NOMO-1 treated with dmso at 0.1 percent for 144 hours (cell line): ENCODE measurements around the gene SLC25A23.
A peak's percentile ranks its signal among the peaks of the same experiment; 100 is the strongest.
"Not testable (repeated sequence)": the region's sequence is repeated elsewhere in the genome, so short reads cannot be mapped to it uniquely, and the experiment has no call there.

Source experiments
- DNase-seq: peaks from one replicate; lab custom pipeline; 2025; ENCODE audit not compliant: unreplicated experiment; lab: John Stamatoyannopoulos, UW

SLC25A23 gene

GRCh38 chr19:6459262-6460098 lies at the start of gene SLC25A23:
TSS of gene SLC25A23 (minus strand) at chr19:6459792. CDS start at chr19:6459628, 164 bp downstream.
- peak; percentile 75 for DNase-seq

GRCh38 chr19:6508028-6508771 lies 48.6 kb upstream of the SLC25A23 start:
- not testable (repeated sequence) for DNase-seq

- DNase-seq, result no peak
These were observed 44.0 kb upstream of the SLC25A23 start for GRCh38 chr19:6503407-6504201.

- no peak for DNase-seq
These were observed 42.4 kb upstream of the SLC25A23 start, which contains the start of gene TUBB4A for GRCh38 chr19:6501740-6502648. TSS of gene TUBB4A (minus strand) at chr19:6502309. CDS start at chr19:6502212, 97 bp downstream.

- no peak for DNase-seq
These were observed 41.5 kb upstream of the SLC25A23 start for GRCh38 chr19:6500837-6501739.

- no peak for DNase-seq
These were observed 39.6 kb upstream of the SLC25A23 start for GRCh38 chr19:6499052-6499790.

GRCh38 chr19:6498294-6499036 lies 38.9 kb upstream of the SLC25A23 start:
- peak; percentile 65 for DNase-seq

GRCh38 chr19:6495947-6496346 lies 36.4 kb upstream of the SLC25A23 start:
- no peak for DNase-seq

- DNase-seq, result no peak
These were observed 34.9 kb upstream of the SLC25A23 start for GRCh38 chr19:6494438-6495036.

- DNase-seq, result no peak
These were observed 32.4 kb upstream of the SLC25A23 start for GRCh38 chr19:6491802-6492592.

- DNase-seq, result no peak
These were observed 30.5 kb upstream of the SLC25A23 start for GRCh38 chr19:6490134-6490533.

- peak; percentile 42 for DNase-seq
These were observed 29.9 kb upstream of the SLC25A23 start for GRCh38 chr19:6489278-6490061.

GRCh38 chr19:6484831-6485230 lies 25.2 kb upstream of the SLC25A23 start:
- no peak for DNase-seq

GRCh38 chr19:6484230-6484629 lies 24.6 kb upstream of the SLC25A23 start:
- DNase-seq, result no peak

- no peak for DNase-seq
These were observed 23.6 kb upstream of the SLC25A23 start for GRCh38 chr19:6483235-6483634.

- no peak for DNase-seq
These were observed 22.7 kb upstream of the SLC25A23 start for GRCh38 chr19:6482343-6482686.
